ENCODE data around the gene PLXNB2.

The PLXNB2 gene

DNA sequence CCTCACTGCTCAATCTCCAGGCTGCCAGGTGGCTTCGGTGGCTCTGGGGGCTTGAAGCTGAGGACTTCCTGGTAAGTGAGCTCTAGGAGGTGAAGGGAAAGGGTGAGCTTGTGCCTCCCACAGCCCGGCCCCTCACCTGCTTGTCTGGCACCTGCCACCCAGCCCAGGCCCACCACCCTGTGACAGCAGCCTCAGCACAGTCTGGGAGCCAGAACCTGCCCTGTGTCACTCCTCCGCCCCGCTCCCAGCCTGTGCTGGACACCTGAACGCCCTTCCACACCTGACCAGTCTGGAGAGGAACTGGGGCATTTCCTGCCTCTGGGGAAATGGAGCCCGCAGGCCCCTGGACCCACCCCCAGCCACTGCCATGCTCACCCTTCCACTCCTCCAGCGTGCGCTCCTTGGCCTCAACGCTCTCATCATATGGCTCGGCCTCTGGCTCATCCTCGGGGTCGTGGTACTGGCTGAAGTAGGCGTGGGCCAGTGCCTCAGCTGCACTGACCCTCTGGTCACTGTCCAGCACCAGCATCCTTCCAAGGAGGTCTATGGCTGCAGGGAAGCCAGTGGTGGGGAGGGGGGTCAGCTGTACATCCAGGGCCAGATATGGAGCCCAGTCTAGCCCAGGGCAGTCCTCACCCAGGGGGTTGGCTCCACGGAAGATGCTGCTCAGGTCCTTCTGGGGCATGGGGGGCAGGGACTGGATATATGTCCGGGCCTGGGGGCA is 42.3 kb downstream of the PLXNB2 start:
- no peak for DNase-seq (ENCODE audit: low read depth, low spot score)

DNA sequence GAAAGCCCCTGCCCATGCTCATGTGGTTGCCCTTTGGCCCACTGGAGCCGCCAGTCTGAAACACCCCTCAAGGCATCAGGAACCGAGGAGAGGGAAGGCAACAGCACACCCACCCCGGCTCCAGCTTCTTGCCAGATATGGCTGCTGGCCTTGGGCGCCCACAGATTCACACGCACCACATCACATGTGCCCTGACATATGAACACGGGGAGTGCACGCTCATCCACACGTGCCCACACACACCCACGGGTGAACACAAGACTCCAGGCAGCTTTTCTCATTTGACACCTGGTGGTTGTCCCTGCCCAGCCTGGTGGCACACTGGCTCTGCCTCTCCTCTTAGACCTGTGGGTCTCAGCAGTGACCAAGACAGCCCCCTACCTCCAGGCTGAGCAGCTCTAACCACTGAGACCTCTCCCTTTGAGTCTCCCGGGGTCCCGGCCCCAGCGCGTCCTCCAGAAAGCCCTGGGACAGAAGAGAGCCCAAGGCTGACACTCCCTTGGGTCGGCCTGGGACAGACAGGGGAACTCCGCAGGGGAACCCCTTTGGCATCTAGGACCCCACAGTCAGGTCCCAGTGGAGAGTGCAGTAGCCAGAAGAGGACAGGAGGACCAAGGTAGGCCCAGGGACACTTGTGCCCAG is 43.2 kb downstream of the PLXNB2 start:
- no peak for DNase-seq (ENCODE audit: low read depth, low spot score)

DNA sequence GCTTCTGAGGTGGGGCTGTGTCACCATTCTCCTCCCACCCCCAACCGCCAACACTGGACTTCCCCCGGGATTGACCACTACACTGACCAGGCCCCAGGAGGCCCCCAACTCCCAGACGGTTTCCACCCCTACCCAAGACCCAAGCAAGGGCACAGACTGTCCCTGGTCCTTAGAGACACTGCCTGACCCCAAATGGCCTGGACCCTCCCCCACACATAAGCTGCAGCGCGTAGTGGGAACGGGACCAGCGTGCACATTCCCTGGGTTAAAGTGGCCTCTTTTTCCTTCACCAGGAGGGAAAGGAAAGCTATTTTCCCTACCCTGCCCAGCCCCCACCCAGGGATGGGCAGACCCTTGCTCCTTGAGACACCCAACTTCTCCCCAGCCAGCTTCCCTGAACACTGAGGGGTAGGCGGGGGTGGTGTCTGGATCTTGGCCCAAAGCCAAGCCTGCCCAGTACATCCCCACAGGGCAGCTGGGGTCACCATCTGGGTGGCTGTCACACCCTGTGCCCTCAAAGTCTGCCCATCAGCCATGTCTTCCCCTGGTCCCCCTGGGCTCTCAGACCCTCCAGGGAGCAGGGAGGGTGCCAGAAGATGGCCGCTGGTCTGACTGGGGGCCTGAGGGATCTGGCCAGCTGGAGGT is 44.4 kb downstream of the PLXNB2 start:
- DNase-seq (ENCODE audit: low read depth, low spot score) = no peak

DNA sequence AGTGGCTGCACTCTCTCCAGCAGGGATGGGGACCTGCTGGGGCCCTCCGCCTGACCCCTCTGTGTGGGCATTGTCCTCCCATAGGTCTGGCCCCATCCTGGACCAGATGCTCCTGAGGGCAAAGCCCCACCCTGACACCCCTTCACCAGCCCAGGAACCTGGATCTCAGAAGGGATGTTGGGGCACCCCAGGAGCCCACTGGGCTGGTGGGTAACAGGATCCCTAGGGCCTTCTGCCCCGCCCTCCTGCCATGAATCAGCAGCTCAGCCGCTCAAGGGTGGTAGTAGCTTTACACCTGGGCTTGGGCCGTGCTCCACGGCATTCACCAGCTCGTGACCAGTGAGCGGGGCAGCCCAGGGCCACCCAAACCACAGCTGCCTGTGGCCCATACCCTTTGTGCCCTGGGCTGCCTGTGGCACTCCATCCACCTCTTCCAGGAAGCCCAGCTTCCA is 45.0 kb downstream of the PLXNB2 start:
- DNase-seq (ENCODE audit: low read depth, low spot score) = no peak

DNA sequence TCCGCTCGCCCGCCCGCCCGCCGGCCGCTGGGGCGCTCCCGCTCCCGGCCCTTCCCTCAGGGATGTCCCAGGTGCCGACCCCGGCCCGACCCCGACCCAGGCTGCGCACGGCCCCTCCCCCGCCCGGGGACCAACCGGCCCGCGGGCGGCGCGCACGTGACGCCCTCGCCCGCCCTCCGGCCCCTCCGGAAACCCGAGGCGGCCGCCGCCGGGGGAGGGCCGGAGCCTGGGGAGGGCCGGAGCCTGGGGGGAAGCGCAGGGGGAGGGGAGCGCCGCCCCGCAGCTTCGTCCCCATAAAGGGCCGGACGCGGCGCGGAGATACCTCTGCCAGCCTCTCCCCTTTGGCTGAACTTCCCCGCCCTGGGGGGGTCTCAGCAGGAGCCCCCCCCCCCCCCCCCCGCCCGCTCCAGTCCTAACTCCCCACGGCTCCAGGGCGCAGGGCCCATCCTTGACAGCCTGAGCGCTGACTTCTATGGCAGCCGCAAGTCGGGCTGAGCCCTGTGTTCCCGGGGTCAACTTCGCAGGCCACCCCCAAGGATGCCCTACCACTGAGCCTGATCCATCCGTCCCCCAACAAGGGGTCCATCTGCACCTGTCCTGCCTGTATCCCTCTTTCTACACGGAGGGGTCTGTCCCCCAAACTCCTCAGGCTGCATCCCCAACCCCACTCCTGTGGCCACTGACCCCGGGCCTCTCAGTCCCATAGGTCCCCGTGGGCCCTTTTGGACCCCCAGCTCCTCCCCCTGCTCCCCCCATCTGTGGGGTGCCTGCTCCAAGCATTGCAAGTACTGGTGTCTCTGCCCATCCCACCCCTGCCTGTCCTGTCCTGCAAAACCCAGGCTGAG is 45.6 kb downstream of the PLXNB2 start, which contains the start of gene MAPK12:
Gene MAPK12 (minus strand): TSS at position 69 of the 845 bp plus-strand sequence. CDS start 174 bp downstream, outside the sequence.
- no peak for DNase-seq (ENCODE audit: low read depth, low spot score)

DNA sequence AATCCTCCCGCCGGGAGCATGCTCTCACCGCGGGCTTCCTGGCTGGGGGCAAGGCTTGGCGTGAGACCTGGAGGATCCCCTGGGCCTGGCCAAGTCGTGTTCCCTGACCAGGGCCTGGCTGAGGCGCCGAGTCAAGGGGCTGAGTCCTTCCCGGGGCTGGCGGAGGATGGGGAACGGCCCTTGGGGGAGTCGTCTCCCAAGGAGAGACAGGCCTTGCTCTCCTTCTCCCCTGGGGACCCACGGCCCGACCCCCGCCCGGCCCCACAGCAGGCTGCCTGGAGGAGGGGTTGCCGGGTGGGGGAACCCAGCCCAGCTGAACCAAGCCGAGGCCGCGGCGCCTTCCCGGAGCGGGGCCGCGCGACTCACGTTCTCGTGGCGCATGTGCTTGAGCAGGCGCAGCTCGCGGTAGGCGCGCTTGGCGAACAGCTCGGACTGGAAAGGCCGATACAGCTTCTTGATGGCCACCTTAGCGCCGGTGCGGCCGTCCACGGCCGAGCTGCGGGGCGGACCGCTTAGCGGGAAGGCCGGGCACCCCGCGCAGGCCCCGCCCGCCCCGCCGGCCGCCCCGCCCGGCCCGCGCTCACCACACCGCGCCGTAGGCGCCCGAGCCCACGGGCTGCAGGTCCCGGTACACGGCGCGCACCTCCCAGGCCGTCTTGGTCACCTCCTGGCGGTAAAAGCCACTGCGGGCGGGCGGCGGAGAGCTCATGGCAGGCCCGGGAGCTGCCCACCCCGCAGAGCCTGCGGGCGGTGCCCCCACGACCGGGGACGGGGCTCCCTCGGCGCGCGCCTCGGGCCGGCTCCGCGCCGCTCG is 46.4 kb downstream of the PLXNB2 start:
- no peak for DNase-seq (ENCODE audit: low read depth, low spot score)

DNA sequence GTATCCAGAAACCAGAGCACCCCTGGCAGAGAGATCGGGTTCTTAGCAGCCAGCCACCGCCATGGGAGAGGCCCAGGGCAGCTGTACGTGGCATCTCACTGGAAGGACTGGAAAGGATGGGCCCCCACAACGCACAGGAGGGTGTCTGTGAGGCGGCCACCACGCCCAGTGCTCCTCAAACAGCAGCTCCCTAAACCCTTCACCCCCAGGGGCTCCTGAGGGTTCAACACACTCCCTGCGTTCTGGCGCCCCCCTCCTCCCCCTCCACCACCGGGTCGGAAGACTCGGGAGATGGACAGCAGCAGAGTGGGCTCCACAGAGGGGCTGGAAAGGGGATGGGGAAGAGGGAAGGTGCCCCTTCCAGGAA is 47.0 kb downstream of the PLXNB2 start:
- no peak for DNase-seq (ENCODE audit: low read depth, low spot score)

DNA sequence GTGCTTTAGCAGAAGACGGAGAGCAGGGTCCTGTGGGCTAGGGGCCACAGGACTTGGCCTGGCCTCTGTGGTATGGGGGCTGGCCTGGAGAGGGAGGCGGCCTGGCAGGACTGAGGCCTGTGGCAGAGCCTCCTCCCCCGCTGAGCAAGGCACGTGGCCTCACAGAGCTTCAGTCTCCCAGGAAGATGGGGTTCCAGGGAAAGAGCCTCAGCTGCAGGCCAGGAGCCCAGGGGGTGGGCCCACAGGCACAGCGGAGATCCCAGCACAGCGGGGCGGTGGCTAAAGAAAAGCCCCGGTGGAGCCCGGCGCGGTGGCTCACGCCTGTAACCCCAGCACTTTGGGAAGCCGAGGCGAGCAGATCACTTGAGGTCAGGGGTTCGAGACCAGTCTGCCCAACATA is 48.1 kb downstream of the PLXNB2 start:
- DNase-seq (ENCODE audit: low read depth, low spot score) = no peak

DNA sequence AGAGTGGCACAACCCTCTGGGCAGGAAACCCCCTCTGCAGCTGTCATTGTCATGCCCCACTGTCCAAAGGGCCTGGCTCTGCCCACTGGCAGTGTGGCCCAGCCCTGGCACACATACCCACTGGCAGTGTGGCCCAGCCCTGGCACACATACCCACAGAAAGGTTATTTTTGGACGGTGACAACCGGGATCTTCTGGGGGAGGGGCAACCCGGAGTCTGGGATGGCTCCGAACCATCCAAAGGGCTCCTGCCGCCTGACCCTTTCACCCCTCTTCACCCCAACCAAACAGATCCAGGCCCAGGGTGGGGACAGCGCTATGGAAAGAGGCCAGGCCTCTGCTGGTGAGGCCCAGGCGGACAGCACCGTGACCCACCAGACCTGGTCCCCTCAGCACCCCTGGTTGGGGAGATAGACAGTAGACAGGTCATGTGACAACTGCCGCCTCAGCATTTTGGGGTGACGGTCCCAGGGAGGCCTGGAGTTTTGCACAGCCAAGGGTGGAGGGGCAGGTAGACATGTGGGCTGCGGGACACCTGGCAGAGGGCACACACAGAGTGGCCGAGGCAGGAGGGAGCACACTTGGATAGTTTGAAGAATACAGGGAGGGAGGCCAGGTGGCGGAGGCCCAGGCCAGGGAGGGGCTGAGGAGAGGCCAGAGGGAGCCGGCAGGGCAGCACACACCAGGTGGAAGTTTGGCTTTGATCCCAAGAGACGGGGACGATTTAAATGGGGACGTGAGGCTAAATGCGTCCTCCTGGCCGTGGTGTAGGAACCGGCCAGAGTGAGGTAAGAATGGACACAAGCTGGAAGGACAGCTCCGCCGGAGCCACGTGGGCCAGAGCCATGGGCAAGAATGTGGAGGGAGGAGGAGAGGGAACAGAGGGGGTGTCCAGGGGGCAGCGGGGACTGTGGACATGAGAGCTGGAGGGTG is 48.8 kb downstream of the PLXNB2 start:
- DNase-seq (ENCODE audit: low read depth, low spot score) = no peak

DNA sequence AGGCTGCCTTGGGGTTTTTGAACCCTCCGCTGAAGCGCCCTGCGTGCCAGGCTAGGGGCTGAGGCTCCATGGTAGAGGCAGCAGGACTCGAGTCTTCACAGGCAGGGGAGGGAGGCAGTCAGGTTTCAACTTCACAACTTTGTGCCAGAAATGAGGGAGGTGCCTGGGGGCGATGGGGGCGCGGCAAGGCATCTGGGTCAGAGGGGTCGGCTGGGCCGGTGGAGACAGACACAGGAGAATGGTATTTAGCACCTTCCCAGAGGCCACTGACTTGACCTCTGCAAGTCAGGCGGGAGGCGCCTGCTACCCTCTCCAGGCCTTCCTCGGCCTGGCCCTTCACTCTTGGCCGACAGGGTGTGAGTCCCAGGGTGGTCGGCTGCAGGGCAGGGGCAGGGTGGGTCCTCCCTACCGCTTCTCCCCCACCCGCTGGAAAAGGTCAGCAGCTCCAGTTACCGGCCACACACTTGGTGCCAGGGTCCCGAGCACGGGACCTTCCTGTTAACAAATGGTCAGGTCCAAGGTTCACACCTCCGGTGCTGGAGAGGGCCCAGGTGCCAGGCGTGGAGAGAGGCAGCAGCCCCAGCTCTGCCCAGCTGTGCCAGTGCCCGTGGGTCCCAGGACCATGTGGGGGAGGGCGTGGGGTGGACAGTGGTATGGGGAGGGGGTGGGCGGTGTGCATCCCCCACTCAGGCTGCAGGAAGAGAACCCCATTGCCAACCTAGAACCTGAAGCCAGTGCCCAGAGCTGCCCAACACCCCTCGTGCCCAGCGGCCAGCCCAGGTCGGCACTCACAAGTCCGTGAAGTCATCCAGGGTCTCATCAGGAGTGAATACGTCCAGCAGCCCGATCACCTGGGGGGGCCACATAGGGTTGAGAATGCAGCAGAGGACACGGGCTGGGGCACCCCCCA is 49.7 kb downstream of the PLXNB2 start:
- DNase-seq (ENCODE audit: low read depth, low spot score) = no peak

DNA sequence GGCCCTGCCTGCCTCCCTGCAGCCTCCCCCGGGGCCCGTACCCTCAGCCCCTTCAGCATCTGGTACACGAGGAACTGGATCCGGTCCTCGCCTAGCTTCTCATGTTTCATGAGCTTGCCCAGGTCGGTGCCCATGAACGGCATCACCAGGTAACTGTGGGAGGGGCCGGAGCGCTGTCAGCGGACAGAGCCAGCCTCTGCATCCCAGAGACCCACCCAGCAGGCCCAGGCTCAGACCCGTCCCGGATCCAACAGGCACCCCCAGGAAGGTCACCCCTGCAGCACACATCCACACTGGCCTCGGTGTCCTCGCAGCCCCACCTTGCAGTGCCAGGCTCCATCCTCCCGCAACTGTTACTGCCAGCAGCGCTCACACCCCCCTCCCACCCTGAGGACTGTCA is 50.4 kb downstream of the PLXNB2 start:
- DNase-seq (ENCODE audit: low read depth, low spot score) = no peak

DNA sequence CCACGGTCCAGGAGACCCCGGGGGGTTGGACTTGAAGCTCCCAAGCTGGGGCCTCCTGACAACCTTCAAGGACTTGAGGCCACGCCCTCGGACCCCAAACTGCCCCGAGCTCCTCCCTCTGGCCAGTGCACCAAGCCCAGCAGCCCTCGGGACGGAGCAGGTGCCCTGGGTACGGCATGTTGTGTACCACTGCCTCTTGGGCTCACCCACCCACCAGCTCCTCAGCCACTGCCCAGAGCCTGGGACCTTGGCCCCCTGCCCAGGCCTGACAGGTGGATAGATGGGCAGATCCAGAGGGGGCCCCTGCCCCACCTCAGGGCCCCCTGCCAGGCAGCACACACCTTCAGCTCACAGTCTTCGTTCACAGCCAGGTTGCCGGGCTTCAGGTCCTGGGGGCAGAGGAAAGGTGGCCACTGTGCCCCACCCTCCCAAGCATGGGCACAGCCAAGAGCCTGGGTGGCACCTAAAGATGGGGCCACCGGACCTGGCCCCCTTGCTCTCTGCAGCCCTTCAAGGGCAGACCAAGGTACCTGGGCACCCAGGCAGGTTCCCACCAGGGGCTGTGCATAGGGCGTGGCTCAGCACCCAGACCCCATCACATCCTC is 51.1 kb downstream of the PLXNB2 start:
- DNase-seq (ENCODE audit: low read depth, low spot score) = no peak

DNA sequence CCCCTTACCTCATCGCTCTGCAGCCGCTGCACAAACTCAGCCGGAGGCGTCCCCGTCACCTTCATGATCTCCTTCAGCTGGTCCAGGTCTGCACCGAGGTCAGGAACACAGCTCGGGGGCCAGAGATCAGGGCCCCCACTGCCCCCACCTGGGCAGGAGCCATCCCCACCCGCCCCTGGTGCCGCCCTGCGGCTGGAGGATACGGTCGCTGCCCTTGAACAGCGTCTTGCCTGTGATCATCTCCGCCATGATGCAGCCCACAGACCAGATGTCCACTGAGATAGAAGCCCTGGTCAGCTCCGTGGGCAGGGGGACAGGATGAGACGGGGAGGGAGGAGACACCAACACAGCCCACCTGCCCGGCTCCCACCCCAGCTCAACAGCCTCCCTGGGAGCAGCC is 51.8 kb downstream of the PLXNB2 start:
- no peak for DNase-seq (ENCODE audit: low read depth, low spot score)

DNA sequence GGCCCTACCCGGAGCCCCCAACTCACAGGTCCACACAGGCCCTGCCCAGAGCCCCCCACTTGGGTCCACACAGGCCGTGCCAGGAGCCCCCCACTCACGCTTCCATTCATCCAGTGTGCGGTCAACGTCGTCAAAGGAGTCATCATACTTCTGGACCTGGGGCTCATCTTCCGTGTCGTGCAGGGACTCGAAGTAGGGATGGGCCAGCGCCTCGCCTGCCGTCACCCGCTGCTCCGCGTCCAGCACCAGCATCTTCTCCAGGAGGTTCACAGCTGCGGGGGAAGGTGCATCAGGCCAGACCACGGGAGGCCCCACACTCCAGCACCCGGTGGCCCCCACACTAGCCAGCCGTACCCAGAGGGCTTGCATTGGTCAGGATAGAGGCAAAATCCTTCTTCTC is 52.3 kb downstream of the PLXNB2 start:
- no peak for DNase-seq (ENCODE audit: low read depth, low spot score)

DNA sequence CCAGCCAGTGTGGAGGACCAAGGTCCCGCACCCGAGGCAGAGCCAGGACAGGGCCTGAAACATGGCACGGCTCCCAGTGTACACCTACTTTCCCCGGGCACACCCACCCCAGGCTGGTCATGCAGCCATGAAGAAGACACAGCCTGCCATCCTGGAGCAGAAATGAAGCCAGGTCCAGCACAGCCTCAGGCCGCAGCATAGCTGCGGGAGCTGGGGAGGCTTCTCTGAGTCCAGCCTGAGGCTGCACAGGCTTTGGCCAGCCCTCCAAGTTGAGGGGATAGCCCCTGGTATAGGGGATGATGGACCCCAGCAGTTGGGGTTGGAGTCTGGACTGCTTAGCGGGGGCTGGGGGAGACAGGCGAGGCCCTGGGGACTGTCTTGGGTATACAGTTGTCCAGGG is 53.5 kb downstream of the PLXNB2 start:
- no peak for DNase-seq (ENCODE audit: low read depth, low spot score)

DNA sequence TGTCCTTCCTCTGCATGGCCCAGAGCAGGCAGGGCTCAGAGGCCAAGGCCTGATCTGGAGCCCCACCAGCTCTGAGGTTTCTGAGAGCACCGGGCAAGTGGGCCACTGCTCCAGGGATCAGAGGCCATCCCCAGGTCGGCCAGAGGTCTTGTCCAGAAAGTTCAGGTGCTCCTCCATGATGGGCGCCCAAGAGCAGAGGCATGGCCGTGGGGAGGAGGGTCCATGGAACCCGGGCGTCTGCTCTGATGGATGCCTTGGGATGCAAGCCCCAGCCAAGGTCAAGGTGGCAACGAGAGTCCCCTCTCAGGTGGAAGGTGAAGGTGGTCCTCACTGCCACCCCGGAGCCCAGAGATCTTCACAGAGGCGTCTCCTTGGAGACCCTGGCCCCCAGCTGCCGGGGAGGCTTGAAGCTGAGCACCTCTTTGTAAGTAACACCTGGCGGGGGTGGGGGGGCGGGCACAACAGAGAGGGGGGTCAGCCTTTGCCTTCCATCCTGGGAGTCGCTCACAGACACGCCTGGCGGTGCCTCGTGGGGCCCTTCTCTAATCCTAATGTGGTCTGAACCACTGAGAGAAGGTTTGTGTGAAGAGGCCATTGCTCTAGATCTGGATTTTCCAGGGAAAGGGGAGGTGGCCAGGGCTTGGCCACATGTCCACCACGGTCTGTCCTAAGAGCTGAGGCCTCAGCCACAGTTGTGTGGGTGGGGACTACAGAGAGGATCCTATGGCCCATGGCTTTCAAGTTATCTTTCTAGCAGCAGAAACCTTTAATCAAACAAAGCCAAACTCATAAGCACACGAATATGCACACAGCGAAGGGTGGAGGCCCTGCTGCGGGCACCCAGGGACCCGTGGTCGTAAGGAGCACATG is 54.2 kb downstream of the PLXNB2 start:
- DNase-seq (ENCODE audit: low read depth, low spot score) = no peak
